GM12891 (cell line): Measurements from ENCODE around the gene WDR20.

Source experiments
- DNase-seq: peaks from one replicate; pipeline ENCODE4 v3.0.0; 2011; ENCODE audit warnings: low spot score; ENCODE audit not compliant: insufficient read length
- FAIRE-seq: peaks from 2 replicates; lab custom pipeline; 2011; peaks lifted over from hg19 to GRCh38; lab: Jason Lieb, UNC
- PAX5 ChIP-seq: IDR thresholded peaks from 2 replicates; pipeline ENCODE4 v1.6.1; 2011; ENCODE audit warnings: low read length, moderate library complexity, mild to moderate bottlenecking; ENCODE audit not compliant: insufficient read depth, severe bottlenecking
- POLR2A ChIP-seq: IDR thresholded peaks from 2 replicates; pipeline ENCODE4 v1.6.1; 2011; ENCODE audit warnings: low read depth, low read length, control low read depth
- POLR2AphosphoS5 ChIP-seq: IDR thresholded peaks from 2 replicates; pipeline ENCODE4 v1.6.1; 2011; ENCODE audit warnings: low read depth, low read length, control low read depth
- POU2F2 ChIP-seq: IDR thresholded peaks from 2 replicates; pipeline ENCODE4 v1.6.1; 2011; ENCODE audit warnings: low read depth, mild to moderate bottlenecking, control low read depth, low read length, moderate library complexity
- SPI1 ChIP-seq: IDR thresholded peaks from 2 replicates; pipeline ENCODE4 v1.6.1; 2011; ENCODE audit warnings: low read depth, low read length, control low read depth
- TAF1 ChIP-seq: IDR thresholded peaks from 2 replicates; pipeline ENCODE4 v1.6.1; 2011; ENCODE audit warnings: low read depth, low read length, control low read depth

WDR20 gene

GRCh38 chr14:102223682-102224081 is 84.0 kb downstream of the WDR20 start:
- no peak for DNase-seq
- TF ChIP-seq PAX5 (no peak), TAF1 (no peak), POU2F2 (no peak), POLR2A (no peak), POLR2AphosphoS5 (no peak)
- no peak for FAIRE-seq

- DNase-seq = no peak
- FAIRE-seq = no peak
- TF ChIP-seq TAF1 (no peak), PAX5 (no peak), POLR2A (no peak), POLR2AphosphoS5 (no peak), POU2F2 (no peak)
Measured at GRCh38 chr14:102225386-102225785, 85.7 kb downstream of the WDR20 start.

- DNase-seq (no peak), FAIRE-seq (no peak)
- TF ChIP-seq SPI1 = no peak
- no peak for TF ChIP-seq POU2F2
- TF ChIP-seq TAF1 = no peak
- TF ChIP-seq PAX5 = no peak
- no peak for TF ChIP-seq POLR2AphosphoS5
- no peak for TF ChIP-seq POLR2A
Measured at GRCh38 chr14:102225936-102226335, 86.2 kb downstream of the WDR20 start.

- no peak for FAIRE-seq
- no peak for DNase-seq
Measured at GRCh38 chr14:102226356-102227125, 86.8 kb downstream of the WDR20 start.

GRCh38 chr14:102227184-102227964 is 87.7 kb downstream of the WDR20 start:
- DNase-seq (no peak), FAIRE-seq (no peak)
- TF ChIP-seq TAF1 (no peak), POLR2A (no peak)

More at GRCh38 chr14:102226356-102227125, 86.8 kb downstream of the WDR20 start:
- no peak for TF ChIP-seq POU2F2
- no peak for TF ChIP-seq TAF1
- no peak for TF ChIP-seq POLR2A
- no peak for TF ChIP-seq PAX5
- TF ChIP-seq SPI1 = no peak
- no peak for TF ChIP-seq POLR2AphosphoS5

- no peak for FAIRE-seq
- DNase-seq = no peak
- TF ChIP-seq SPI1 (no peak), POU2F2 (no peak), TAF1 (no peak), POLR2A (no peak), POLR2AphosphoS5 (no peak), PAX5 (no peak)
Measured at GRCh38 chr14:102229071-102229738, 89.5 kb downstream of the WDR20 start.

GRCh38 chr14:102229739-102230092 is 90.0 kb downstream of the WDR20 start:
- TF ChIP-seq SPI1 (no peak), TAF1 (no peak), POLR2AphosphoS5 (no peak), PAX5 (no peak), POU2F2 (no peak), POLR2A (no peak)
- FAIRE-seq = no peak
- no peak for DNase-seq

- DNase-seq (no peak), FAIRE-seq (no peak)
- no peak for TF ChIP-seq POLR2AphosphoS5
- TF ChIP-seq TAF1 = no peak
- no peak for TF ChIP-seq SPI1
- TF ChIP-seq POLR2A = no peak
- no peak for TF ChIP-seq PAX5
- TF ChIP-seq POU2F2 = no peak
Measured at GRCh38 chr14:102230481-102231210, 90.9 kb downstream of the WDR20 start.
